Ectodermal cell (in vitro differentiated cells): ENCODE data around the gene TIPIN. TPM values are rescaled to one million over a fixed set of nuclear protein-coding genes. Genes with fewer than 3 reads are reported as not detected.

ENCODE experiments used
- H3K27ac ChIP-seq: 2 replicates; pipeline ENCODE4 v1.7.0; 2013; ENCODE audit warnings: mild to moderate bottlenecking, low read depth, low read length; ENCODE audit not compliant: insufficient read depth, poor library complexity, severe bottlenecking
- H3K27me3 ChIP-seq: 2 replicates; pipeline ENCODE4 v1.7.0; 2013; ENCODE audit warnings: mild to moderate bottlenecking, low read length; ENCODE audit not compliant: insufficient read depth, control insufficient read depth, poor library complexity, severe bottlenecking
- H3K36me3 ChIP-seq: one replicate; pipeline ENCODE4 v1.7.0; 2013; ENCODE audit warnings: low read length; ENCODE audit not compliant: control insufficient read depth, insufficient read depth
- H3K4me1 ChIP-seq: one replicate; pipeline ENCODE4 v1.7.0; 2013; ENCODE audit warnings: low read length; ENCODE audit not compliant: control insufficient read depth, insufficient read depth
- H3K4me3 ChIP-seq: 2 replicates; pipeline ENCODE4 v1.7.0; 2013; ENCODE audit warnings: low read depth, low read length, control low read depth; ENCODE audit not compliant: insufficient read depth
- H3K9me3 ChIP-seq: 2 replicates; pipeline ENCODE4 v1.7.0; 2013; ENCODE audit warnings: mild to moderate bottlenecking, low read length, moderate library complexity; ENCODE audit not compliant: control insufficient read depth
- WGBS, 2 experiments: methylation state at CpG; one replicate each; pipeline ENCODE4 v1.1.7; 2013; ENCODE audit warnings: missing lambda C conversion rate in 2 of 2; 5-methylcytosine and 5-hydroxymethylcytosine counted together
- polyA plus RNA-seq, 4 experiments: library from polyadenylated mRNA; stranded (reverse); fragments of 50-300 nt; gene quantifications; one replicate each; pipeline ENCODE4 v1.2.3, GENCODE V29; 2013

The TIPIN gene, protein sequence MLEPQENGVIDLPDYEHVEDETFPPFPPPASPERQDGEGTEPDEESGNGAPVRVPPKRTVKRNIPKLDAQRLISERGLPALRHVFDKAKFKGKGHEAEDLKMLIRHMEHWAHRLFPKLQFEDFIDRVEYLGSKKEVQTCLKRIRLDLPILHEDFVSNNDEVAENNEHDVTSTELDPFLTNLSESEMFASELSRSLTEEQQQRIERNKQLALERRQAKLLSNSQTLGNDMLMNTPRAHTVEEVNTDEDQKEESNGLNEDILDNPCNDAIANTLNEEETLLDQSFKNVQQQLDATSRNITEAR
- polyA plus RNA-seq (2013, experiment 1 of 4): 28.8 TPM
- polyA plus RNA-seq (2013, experiment 2 of 4): 29.2 TPM
- 27.0 TPM for polyA plus RNA-seq (2013, experiment 3 of 4)
- polyA plus RNA-seq (2013, experiment 4 of 4): 29.0 TPM

DNA sequence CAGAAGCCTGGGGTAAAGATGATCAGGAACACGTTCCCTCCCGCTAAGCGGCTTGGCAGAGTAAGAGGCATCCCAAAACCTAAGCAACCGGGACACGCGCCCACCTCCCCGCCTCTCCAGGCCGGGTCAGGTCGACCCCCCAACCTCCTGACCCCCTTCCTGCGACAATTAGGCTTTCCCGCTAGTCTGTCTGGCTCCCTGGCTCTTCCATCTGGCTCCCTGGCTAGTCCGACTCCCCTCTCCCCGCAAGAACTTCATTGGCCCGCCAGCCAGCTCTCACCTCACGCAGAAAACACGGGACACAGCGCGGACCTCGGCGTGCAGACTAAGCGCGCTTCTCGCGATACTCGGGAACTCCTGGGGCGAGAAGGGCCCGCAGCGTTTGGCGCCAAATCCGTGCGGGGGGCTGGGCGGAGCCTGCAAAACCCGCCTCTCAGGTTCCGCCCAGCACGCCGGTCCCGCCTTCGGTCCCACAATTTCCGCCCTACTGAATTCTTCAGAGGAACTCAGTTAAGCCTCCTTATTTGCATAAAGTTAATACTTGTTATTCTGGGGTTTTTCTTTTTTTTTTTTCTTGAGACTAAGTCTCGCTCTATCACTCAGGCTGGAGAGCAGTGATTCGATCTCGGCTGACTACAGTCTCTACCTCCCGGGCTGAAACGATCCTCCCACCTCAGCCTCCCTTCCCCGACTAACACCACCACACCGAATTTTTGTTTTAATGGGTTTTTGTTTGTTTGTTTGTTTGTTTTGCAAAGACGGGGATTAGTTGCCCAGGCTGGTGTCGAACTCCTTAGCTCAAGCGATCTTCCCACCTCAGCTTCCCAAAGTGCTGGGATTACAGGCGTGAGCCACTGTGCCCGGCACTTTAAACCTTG is at the start of gene TIPIN:
TIPIN (minus strand) TSS at position 327 of the 878 bp plus-strand sequence. CDS start 3,738 bp downstream, outside the sequence.
- 16% methylated on average over 50 of the region's 51 CpGs for WGBS, 2 experiments

DNA sequence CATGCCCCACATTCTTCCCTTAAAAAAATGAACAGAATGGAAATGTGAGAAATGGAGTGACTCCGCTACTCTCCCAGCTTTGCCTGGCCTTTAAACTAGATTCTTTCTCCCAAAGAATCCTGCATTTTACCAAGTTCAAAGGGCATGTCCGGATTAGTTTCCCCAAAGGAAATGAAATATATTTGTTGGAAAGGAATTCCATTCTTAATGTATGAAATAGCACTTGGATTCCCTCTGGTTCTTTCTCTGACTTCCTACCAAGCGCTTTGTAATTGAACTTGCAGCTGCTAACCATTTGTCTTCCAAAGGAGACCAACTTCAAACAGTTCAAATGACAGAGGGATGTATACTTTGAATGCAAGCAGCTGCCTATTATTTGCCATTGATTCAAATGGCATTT is 49.1 kb upstream of the TIPIN start:
- H3K36me3 ChIP-seq: no peaks in the 10 kb centered on the region

More for the DNA sequence above, at the start of gene TIPIN:
- no peaks in the 10 kb centered on the region for H3K9me3 ChIP-seq
- H3K4me1 ChIP-seq: no peaks in the 10 kb centered on the region
- peak within 1 kb of the TSS; percentile 31 for H3K27ac ChIP-seq
- peak within 1 kb of the TSS; percentile 66 for H3K4me3 ChIP-seq
- no peaks in the 10 kb centered on the region for H3K36me3 ChIP-seq
- H3K27me3 ChIP-seq: no peaks in the 10 kb centered on the region

DNA sequence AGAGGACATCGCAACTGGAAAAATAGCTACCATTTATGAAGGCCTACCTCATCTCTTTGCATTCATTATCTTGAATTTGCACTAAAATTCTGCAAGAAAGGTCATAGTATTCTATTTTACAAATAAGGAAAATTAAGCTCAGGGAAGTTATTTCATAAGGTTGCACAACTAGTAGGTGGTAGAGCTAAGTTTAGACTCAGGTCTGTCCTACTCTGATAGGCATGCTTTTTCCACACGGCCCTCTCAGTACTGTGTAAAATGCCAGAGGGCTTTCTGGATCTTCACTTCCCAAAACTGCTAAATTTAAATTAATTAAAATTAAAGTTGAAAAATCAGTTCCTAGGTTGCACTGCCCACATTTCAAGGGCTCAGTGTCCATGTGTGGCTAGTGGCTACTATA is 48.5 kb upstream of the TIPIN start:
- Histone ChIP-seq H3K4me3 (no peak overlapping the region), H3K4me1 (peaks cover 14% of the 10 kb centered on the region), H3K27ac (no peak overlapping the region), H3K36me3 (no peaks in the 10 kb centered on the region), H3K27me3 (no peaks in the 10 kb centered on the region), H3K9me3 (no peaks in the 10 kb centered on the region)
- WGBS, 2 experiments: 80 to 100% methylated on average over 2 of the region's 2 CpGs

More for the DNA sequence above, 49.1 kb upstream of the TIPIN start:
- Histone ChIP-seq H3K9me3 (no peaks in the 10 kb centered on the region), H3K4me1 (peaks cover 11% of the 10 kb centered on the region), H3K4me3 (no peak overlapping the region), H3K27me3 (no peaks in the 10 kb centered on the region), H3K27ac (no peak overlapping the region)
- 79 to 93% methylated on average over 3 of the region's 3 CpGs for WGBS, 2 experiments

DNA sequence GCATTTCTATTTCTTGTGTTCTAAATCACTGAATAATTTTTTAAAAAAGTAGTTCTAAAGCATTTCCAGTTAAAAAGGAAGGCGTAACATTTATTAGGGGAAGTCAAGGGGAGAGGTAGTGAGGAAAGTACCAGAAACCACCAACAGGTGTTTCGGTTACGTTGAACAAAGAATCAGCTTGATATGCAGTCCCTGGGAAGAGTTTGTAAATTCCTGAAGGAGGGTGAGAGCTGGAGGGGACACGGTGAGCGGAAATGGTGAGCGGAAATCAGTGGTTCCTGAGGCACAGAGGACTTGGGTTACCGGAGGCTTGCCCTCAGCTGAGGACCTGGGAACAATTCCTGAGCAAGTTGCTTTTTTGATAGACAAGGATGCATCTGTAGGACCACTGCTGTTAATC is 48.0 kb upstream of the TIPIN start:
- no peaks in the 10 kb centered on the region for H3K9me3 ChIP-seq
- H3K27ac ChIP-seq: no peak overlapping the region
- H3K4me3 ChIP-seq: no peak overlapping the region
- H3K4me1 ChIP-seq: peaks cover 14% of the 10 kb centered on the region
- 48 to 54% methylated on average over 7 of the region's 7 CpGs for WGBS, 2 experiments
- no peaks in the 10 kb centered on the region for H3K27me3 ChIP-seq
- H3K36me3 ChIP-seq: no peaks in the 10 kb centered on the region

DNA sequence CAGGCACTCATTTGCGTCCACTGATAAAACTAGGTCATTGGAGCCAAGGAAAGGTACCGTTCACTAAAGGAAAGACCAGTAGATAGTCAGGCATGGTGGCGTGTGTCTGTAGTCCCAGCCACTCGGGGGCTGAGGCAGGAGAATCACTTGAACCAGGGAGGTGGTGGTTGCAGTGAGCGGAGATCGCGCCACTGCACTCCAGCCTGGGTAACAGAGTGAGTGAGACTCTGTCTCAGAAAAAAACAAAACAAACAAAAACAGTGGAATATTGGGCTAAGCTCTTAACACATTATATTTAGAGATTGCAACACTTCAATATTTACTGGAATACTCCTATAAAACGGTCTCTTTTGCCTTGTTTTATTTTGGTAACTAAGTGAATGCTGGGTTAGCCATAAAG is 47.6 kb upstream of the TIPIN start:
- Histone ChIP-seq H3K27ac (no peak overlapping the region), H3K36me3 (no peaks in the 10 kb centered on the region), H3K4me1 (peaks cover 14% of the 10 kb centered on the region), H3K27me3 (no peaks in the 10 kb centered on the region), H3K4me3 (no peak overlapping the region), H3K9me3 (no peaks in the 10 kb centered on the region)
- WGBS, 2 experiments: 80 to 82% methylated on average over 7 to 8 of the region's 8 CpGs

DNA sequence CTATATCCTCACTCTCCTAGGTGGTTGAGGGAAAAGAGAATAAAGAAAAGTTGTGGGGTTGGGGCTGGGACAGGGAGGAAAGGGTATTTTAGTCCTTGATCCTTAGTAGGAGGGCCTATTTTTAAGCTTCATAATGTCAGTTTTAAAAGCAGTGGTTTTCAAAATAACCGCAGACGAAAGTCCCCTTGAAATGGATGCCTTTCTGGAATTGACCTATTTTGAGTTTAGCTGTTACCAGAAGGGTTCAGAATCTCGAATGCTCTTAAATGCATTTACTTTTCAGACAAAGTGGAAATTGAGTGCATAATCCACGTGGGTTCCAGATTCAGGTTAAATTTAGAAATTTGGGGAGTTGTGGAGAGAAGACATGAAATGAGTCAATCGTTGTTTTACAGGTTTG is 46.8 kb upstream of the TIPIN start:
- no peak overlapping the region for H3K4me3 ChIP-seq

DNA sequence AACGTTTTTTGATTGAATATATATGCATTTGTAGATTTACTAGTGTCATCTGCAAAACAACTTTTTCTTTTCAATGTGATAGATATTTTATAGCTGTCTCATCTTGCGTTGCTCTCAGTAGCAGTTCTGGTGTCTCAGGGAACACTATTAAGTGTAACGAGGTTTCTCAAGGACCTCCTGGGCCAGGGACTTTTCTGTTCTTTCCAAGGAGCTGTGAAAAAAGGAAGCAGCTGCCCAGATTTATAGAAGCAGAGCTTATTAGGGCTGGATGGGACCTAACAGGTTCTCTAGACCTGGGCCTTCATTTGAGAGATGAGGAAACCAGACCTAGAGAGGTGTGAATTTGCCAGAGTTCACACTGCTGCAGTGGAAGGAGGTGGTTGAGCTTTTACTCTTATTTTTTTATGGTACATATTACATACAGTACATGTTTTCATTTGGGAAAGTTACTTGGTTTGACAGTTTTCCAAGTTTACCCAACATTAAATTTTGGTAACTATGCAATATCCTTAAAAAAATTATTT is 46.3 kb upstream of the TIPIN start:
- no peaks in the 10 kb centered on the region for H3K36me3 ChIP-seq
- H3K9me3 ChIP-seq: no peaks in the 10 kb centered on the region
- peaks cover 14% of the 10 kb centered on the region for H3K4me1 ChIP-seq
- 94 to 95% methylated on average over 2 to 3 of the region's 3 CpGs for WGBS, 2 experiments
- H3K4me3 ChIP-seq: no peak overlapping the region
- H3K27ac ChIP-seq: no peak overlapping the region
- H3K27me3 ChIP-seq: no peaks in the 10 kb centered on the region

More for the DNA sequence above, 46.8 kb upstream of the TIPIN start:
- H3K36me3 ChIP-seq: no peaks in the 10 kb centered on the region
- peaks cover 14% of the 10 kb centered on the region for H3K4me1 ChIP-seq
- no peak overlapping the region for H3K27ac ChIP-seq
- WGBS, 2 experiments: 94% methylated on average over 5 of the region's 5 CpGs
- H3K9me3 ChIP-seq: no peaks in the 10 kb centered on the region
- H3K27me3 ChIP-seq: no peaks in the 10 kb centered on the region

DNA sequence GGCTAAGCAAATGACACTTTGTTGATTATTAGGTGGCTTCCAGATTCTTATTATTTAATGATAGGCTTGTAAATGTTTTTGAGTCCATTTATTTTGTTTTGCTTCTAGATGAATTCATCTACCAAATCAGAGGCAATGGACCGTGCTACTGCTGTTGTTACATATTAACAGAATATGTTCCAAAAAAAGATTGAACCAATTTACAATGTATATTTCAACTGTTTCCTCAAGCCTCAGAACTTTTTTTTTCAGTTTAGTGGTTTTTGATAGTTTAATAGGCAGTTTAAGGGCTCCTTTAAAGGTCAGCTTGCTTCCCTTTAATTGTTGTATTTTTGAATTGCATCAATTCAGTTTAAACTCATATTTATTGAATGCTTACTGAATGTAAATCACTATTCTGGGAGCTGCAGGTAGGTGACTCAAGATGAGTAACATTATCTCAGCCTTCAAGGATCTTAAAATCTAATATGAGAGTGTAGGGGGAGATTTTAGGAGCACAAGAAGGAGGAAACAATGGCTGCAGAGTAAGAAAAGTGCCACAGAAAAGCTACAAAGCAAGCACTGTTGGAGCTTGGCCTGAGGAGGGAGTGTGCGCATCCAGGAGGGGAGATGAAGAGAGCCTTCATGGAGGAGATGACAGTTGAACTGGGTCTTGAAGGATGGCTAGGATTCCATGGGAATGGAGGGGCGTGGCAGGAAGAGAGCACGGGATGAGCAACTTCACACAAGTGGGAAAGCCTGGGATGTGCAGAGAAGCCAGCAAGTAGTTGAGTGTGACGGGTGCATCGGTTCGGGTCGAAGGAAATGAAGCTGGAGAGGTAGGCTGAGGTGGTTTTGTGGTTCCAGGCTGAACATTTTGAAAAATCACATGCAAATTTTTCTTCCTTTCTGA is 44.9 kb upstream of the TIPIN start:
- Histone ChIP-seq H3K4me3 (no peak overlapping the region), H3K27me3 (no peaks in the 10 kb centered on the region), H3K27ac (no peak overlapping the region), H3K4me1 (peaks cover 14% of the 10 kb centered on the region), H3K36me3 (no peaks in the 10 kb centered on the region), H3K9me3 (no peaks in the 10 kb centered on the region)
- WGBS, 2 experiments: 82 to 88% methylated on average over 7 to 8 of the region's 8 CpGs

DNA sequence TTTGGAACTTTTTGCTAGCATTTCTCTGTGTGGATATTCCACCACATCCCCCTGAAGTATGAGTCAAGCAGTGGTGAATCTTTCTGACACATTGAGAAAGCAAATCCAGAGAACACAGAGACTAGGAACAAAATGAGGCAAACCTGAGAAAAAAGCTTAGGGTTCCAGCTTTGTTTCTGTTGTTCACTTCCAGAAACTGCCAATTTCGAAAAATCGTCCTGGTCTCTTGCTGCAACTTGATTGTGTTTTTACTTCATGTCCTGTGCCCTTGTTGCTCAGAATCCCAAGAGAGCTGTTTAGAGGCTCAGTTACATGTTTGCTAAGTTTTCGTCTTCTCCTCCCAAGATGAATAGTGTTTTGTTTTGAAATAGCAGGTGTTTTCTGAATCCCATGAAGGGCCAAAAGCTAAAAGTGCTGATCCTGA is 43.9 kb upstream of the TIPIN start:
- no peaks in the 10 kb centered on the region for H3K9me3 ChIP-seq
- no peaks in the 10 kb centered on the region for H3K27me3 ChIP-seq
- 88 to 92% methylated on average over 3 of the region's 3 CpGs for WGBS, 2 experiments
- no peak overlapping the region for H3K4me3 ChIP-seq
- H3K27ac ChIP-seq: peak overlapping the region; percentile 50
- H3K4me1 ChIP-seq: peaks cover 14% of the 10 kb centered on the region
- H3K36me3 ChIP-seq: no peaks in the 10 kb centered on the region
